ENCODE measurements around the gene SHISA9.

DNA sequence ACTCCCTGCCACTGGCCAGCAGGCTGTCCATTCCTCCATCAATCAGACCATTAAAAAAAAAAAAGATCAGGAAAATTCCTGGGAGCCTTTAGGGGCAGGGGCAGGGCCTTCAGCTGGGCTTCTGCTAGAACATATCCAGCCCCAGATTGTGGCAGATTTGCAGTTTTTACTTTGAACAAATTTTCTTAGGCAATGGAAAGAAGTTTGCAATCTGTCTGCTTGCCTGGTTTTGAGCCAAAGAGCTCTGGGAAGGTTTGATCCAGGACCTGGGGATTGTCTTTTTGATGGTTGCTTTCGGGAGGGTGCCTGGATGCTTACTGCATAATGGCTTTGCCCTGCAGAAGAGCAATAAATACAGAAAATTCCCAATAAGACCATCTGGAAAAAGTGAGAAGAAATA is 145.9 kb downstream of the SHISA9 start:
- TF ChIP-seq, protein P1, sequence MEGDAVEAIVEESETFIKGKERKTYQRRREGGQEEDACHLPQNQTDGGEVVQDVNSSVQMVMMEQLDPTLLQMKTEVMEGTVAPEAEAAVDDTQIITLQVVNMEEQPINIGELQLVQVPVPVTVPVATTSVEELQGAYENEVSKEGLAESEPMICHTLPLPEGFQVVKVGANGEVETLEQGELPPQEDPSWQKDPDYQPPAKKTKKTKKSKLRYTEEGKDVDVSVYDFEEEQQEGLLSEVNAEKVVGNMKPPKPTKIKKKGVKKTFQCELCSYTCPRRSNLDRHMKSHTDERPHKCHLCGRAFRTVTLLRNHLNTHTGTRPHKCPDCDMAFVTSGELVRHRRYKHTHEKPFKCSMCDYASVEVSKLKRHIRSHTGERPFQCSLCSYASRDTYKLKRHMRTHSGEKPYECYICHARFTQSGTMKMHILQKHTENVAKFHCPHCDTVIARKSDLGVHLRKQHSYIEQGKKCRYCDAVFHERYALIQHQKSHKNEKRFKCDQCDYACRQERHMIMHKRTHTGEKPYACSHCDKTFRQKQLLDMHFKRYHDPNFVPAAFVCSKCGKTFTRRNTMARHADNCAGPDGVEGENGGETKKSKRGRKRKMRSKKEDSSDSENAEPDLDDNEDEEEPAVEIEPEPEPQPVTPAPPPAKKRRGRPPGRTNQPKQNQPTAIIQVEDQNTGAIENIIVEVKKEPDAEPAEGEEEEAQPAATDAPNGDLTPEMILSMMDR (IDR thresholded peaks at IDR 0.05): no peak
- no peak for TF ChIP-seq EZH2 (IDR thresholded peaks at IDR 0.05)

All from neural progenitor cell (in vitro differentiated cells).